SK-MEL-5 (cell line): ENCODE data around the gene ASPSCR1. TPM values are rescaled to one million over a fixed set of nuclear protein-coding genes. Genes with fewer than 3 reads are reported as not detected.
A peak's percentile ranks its signal among the peaks of the same experiment; 100 is the strongest.
"Not testable (repeated sequence)": the region's sequence is repeated elsewhere in the genome, so short reads cannot be mapped to it uniquely, and the experiment has no call there.

Source experiments
- DNase-seq: peaks from one replicate; pipeline ENCODE4 v3.0.0-alpha.2; 2016; ENCODE audit warnings: low read depth, low spot score
- in situ Hi-C: cut with HindIII; loops from 2 replicates; pipeline ENCODE4 v1.10.0; 2016; ENCODE audit warnings: low sequenced_read_pairs, high pct_unique_total_duplicates, low pct_unique_long_range_greater_than_20kb
- total RNA-seq: library from RNA; depleted of rRNA; stranded (reverse); fragments of >200 nt; shearing (Covaris generic); gene quantifications from 2 replicates; pipeline ENCODE4 v1.2.3, GENCODE V29; 2014

Gene ASPSCR1
- total RNA-seq, 1 experiment from 2014 or later: 80.5 TPM

DNA sequence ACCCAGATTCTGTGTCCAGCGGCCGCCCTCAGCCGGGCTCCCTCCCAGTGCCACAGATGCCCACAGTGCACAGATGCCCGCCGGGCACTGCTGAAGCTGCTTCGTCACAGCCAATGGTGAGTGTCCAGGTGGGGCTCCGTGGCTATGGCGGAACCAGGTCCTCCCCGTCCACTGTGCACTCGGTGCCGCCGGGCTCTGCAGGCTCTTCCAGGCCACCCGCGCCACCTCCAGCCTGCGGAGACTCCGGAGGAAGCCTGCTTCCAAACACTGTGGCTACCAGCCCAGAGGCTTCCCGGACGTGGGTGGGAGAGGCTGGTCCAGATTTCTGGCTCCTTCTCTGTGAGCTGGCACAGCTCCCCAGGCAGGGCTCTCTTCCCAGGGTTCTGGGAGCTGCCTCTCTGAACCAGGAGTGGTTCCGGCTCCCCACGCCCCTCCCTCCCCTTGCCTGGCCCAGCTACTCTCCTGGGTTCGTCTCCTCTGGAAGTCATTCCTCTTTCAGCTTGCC lies 37.5 kb upstream of the ASPSCR1 start:
- DNase-seq: no peak
- in situ Hi-C loops: no loop called here

DNA sequence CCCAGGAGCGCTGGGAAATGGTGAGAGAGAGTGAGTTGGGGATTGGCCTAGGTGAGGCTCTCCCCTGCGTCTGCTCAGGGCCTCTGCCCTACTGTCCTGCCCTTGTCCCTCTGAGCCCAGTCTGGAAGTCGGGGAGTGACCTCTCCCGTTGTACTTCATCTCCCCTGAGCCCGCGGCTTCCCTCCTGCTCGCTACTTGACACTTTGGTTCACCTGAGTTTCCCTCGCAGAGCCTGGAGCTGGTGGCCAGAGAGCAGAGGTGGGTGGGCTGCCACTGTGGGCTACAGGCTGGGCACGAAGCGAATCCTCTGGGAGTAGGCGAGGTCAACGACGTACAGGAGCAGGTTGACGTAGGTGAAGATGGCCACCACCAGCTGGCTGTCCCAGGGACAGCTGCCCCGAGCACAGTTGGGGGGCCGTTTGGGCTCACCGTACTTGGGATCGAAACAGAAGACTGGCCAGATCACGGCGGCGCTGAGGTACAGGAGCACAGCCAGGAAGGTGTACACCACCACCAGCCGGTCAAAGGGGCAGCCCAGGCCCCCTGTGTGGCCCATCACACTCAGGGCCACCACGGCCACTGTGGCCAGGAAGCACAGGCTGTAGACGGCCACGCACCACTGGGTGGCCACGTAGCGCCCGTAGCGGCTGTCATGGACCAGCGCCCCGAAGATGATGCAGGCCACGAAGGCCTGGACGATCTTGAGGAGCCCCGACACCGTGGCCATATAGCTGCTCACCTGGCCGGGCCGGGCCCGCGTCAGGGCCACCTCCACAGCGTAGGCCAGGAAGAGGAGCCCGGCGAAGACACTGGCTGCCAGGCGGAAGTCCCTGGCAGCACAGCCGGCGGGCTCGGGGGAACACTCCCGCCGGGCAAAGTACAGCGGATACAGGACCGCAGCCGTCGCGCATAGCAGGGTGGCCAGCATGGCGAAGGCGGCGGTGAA lies 36.6 kb upstream of the ASPSCR1 start:
- in situ Hi-C loops: no loop called here
- no peak for DNase-seq

DNA sequence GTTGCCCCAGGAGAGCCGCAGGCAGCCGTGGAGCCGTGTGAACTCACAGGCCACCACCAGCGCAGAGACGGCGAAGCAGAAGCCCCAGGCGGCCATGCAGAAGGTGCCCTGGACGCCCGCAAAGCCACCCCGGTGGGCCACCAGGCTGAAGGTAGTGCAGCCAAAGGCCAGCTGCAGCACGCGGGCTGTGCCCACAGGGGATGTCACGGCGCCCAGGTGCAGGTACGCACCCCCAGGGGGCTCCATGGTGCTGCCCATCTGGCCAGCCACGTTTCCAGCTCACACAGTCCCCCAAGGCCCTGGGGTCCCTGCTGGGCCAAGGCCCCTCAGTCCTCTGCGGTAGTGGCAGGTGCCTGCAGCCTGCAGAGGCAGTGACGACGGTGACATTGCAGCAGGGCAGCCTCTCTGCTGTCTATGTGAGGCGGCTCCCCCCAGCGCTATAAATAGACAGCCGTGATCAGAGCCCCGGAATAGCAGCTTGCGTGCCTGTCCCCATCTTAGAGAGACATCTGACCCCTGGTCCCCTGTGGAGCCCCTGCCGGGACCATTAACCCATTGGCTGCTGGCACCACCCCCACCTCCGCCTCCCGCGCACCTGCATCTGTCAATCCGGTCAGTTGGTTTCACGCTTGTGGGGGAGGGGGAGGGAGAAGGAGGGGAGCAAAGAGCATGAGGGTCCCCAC lies 35.8 kb upstream of the ASPSCR1 start:
- no peak for DNase-seq
- in situ Hi-C loops: no loop called here

DNA sequence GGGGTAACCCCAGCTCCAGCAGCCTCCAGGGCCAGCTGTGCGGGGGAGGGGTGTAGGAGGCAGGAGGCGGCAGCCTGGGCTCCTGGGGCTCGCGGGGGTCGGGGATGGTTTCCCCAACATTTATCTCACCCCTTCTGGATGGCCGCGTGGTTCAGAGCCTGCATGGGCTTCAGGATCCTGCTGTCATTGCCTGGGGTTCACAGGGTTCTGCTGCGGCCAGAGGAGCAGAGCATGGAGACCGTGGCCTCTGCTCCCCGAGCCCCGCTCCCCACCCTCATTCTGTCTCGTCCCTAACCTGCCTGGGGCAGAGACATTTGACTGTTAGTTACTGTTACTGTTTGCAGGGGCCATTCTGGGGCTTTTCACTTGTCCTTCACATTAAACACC lies 35.3 kb upstream of the ASPSCR1 start:
- no peak for DNase-seq
- in situ Hi-C loops: no loop called here

DNA sequence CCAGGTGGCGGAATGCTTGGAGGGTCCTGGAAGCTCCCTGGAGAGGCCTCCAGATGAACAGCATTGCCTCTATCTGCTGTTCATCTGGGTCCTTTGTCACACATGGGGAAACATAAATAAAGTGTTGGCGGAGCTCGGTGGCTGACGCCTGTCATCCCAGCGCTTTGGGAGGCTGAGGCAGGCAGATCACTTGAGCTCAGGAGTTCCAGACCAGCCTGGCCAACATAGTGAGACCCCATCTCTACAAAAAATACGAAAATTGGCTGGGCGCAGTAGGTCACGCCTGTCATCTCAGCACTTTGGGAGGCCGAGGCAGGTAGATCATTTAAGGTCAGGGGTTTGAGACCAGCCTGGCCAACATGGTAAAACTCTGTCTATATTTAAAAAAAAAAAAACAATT lies 32.6 kb upstream of the ASPSCR1 start:
- DNase-seq: no peak
- in situ Hi-C loops: no loop called here

DNA sequence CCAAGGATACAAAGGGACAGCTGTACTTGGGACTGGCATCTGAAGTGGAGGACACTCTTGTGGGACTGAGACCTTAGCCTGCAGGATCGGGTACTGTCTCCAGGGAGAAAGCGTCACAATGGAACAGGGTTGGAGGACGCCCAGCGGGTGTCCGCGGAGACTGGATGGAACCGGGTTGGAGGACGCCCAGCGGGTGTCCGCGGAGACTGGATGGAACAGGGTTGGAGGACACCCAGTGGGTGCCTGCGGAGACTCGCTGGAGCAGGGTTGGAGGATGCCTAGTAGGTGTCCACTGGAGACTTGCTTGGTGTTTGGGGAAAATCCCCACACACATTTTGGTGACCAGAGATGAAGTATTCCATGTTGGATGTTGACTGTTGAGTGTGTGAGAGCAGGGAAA lies 30.2 kb upstream of the ASPSCR1 start, which contains the start of gene MYADML2:
TSS of gene MYADML2 (minus strand) at position 45 of the 400 bp plus-strand sequence. CDS start 5,492 bp downstream, outside the sequence.
- no peak for DNase-seq
- in situ Hi-C loops: no loop called here

DNA sequence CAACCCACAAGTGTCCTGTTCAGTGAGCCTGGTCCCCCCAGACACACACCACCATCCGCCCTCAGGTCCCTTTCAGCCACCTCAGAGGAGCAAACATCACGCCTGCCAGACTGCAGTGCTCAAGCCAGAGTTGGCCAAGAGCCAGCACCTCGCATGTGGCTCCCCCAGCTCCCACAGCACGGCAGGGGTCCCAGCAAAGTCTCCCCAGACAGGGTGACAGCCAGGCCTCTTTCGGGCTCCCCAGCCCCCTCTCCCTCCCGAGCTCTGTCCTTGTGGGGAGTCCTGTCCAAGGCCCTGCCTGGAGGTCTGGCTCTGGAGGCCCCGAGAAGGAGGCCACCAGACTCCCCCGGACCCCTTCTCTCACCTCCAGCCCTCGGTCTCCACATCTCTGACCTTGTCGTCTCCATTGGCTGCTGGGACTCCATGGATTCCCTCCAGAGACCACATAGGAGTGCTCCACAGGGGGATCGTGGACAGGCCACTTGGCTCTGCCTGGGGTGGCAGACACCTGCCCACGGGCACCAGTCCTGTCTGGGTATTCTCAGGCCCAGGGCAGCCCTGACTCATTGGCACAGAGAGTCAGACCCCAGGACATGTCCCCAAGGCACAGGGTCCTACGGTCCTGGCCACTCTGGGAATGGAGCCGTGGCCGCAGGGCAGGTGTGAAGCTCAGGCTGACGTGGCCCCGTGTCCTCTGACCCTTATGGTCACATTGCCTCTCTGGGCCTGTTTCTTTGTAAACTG lies 28.6 kb upstream of the ASPSCR1 start:
- no peak for DNase-seq

DNA sequence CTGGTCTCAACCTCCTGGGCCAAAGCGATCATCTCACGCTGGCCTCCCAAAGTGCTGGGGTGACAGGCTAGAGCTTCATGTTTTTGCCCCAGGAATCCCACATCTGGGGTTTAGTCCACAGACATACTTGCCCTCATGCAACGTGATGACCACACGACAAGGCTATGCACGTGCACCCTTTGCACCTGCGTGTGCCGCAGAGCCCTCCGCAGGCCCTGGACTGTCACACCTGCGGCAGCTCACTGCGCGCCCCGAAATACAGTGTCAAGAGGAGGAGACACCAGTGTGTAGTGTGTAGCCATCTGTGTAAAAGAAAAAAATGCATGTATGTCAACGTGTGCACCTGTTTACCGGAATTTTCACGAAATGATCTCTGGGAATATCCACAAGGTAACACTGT lies 26.9 kb upstream of the ASPSCR1 start:
- in situ Hi-C loops: no loop called here

More for the DNA sequence above, 28.6 kb upstream of the ASPSCR1 start:
- in situ Hi-C loops: no loop called here

DNA sequence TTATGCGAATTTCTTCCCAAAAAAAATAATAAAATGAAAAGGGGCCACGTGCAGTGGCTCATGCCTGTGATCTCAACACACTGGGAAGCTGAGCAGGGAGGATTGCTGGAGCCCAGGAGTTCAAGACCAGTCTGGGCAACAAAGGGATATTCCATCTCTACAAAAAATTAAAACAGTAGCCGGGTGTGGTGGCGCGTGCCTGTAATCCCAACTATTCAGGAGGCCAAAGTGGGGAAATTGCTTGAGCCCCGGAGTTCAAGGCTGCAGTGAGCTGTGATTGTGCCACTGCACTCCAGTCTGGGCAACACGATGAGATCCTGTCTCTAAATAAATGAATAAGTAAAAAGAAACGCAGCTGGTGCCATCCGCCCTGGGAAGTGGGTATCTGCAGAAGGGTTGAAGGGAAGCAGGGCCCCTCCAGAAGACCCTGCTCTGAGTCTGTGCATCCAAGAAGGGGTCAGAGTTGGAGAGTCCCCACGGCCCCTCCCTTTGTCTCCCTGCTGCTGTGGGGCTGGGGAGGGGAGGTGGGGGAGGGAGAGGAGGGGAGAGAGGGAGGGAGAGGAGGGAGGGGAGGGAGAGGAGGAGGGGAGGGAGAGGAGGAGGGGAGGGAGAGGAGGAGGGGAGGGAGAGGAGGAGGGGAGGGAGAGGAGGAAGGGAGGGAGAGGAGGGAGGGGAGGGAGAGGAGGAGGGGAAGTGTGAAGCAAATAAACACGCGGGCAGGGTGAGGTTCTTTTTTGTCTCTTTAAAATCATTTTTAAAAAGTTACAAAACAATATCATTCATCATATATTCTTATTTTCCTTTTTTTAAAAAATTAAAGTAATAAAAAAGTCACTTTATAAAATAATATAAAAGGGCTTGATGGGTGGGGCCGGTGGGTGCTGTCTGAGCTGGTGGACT lies 25.4 kb upstream of the ASPSCR1 start:
- DNase-seq: no peak
- in situ Hi-C loops: no loop called here

More for the DNA sequence above, 26.9 kb upstream of the ASPSCR1 start:
- no peak for DNase-seq

DNA sequence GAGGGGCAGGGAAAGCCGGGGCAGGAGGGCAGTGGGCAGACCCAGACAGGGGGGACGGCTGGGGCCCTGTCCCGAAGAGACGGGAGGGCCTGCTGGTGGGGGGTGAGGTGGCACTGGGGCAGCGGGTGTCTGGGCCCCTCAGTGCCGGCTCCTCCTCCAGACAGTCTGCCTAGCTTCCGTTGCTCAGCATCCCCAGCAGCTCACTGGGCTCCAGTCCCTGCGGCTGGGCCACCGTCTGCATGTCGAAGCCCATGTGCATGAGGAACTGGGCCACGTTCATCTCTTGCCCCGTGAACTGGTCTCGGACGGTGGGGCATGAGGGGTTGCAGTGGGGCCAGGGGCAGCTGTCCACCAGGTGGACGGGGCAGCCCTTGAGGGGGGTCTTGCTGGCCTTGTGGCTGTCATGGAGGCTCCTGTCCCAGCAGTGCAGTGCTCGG lies 24.6 kb upstream of the ASPSCR1 start:
- in situ Hi-C loops: no loop called here
- no peak for DNase-seq

DNA sequence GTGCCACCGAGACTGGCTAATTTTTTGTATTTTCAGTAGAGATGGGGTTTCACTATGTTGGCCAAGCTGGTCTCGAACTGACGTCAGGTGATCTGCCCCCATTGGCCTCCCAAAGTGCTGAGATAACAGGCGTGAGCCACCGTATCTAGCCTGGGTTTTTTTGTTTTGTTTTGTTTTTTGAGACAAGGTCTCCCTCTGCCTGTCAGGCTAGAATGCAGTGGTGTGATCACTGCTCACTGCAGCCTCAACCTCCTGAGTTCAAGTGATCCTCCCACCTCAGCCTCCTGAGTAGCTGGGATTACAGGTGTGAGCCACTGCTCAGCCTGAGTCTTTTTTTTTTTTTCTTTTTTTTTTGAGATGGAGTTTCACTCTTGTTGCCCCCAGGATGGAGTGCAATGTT lies 24.0 kb upstream of the ASPSCR1 start:
- peak; percentile 42 for DNase-seq
- in situ Hi-C loops: not testable (repeated sequence)

DNA sequence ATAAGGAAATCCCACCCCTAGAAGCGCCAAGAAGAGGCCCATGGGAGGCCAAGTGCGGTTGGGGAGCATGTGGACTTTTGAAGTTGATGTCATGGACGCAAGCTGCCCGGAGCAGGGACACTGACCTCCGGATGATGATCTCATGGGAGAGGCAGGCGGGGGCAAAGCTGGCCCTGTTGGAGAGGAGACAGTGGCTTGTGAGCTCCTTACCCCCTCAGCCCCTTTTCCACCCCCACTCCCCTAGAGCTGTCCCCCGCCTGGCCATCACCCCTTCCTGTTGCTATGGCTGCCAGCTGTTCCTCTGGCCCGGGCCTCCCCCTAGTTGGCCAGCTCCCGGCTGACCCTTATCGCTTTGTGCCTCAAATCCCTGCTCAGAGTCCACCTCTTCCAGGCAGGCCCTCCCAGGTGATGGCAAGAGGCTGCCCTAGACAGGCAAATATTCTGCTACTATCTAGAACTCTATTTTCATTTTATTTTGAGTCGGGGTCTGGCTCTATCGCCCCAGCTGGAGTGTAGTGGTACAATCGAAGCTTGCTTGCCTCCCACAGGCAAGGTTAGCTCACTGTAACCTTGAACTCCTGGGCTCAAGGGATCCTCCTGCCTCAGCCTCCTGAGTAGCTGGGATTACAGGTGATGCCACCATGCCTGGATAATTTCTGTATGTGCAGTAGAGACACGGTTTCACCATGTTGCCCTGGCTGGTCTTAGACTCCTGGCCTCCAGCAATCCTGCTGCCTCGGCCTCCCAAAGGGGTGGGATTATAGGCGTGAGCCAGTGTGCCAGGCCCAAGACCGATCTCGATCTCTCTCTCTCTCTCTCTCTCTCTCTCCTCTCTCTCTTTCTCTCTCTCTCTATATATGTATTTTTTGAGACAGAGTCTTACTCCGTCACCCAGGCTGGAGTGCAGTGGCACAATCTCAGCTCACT lies 23.0 kb upstream of the ASPSCR1 start:
- in situ Hi-C loops: no loop called here
- no peak for DNase-seq

DNA sequence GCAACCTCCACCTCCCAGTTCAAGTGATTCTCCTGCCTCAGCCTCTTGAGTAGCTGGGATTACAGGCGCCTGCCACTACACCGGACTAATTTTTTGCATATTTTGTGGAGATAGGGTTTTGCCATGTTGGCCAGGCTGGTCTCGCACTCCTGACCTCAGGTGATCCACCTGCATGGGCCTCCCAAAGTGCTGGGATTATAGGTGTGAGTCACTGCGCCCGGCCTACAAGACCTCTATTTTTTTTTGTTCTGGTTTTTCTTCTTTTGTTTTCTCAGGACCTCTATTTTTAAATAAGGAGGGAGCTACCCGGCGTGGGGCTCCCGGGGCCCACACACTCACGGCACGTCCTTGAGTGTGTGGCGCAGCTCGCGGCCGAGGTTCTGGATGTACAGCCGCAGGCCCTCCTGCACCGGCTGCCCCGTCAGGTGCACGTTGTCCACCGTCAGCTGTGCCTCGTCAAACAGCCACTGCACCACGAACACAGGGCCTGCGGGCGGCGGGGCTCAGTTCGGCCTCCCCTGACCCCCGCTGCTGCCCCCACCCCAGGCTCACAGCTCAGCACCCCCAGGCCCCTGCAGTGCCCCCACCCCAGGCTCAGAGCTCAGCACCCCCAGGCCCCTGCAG lies 22.3 kb upstream of the ASPSCR1 start:
- in situ Hi-C loops: no loop called here

DNA sequence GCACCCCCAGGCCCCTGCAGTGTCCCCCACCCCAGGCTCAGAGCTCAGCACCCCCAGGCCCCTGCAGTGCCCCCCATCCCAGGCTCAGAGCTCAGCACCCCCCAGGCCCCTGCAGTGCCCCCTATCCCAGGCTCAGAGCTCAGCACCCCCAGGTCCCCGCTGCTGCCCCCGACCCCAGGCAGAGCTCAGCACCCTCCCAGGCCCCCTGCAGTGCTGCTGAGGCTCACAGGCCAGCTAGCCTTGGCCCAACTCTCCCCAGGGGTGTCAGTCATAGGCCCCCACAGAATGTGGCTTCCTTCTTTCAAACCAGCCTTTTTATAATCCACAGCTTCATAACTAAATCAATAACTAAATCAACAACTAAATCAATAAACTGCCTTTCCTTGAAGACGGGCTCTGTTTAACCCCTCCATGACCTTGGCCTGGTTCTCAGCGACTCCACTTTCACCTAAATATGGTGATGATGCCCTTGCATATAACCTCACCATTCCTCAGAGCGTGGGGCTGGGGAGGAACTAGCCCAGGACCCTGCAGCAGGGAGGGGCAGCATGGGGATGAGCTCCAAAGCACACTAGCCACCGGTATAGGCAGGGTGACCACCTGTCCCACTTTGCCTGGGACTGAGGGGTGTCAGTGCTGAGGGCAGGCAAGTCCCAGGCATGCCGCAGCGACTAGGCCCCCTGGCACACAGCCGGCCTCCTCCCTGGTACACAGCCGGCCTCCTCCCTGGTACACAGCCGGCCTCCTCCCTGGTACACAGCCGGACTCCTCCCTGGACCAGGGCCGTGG lies 21.5 kb upstream of the ASPSCR1 start:
- in situ Hi-C loops: no loop called here
- no peak for DNase-seq

More for the DNA sequence above, 22.3 kb upstream of the ASPSCR1 start:
- DNase-seq: no peak
